Measurements from ENCODE around the gene ANAPC16.

DNA sequence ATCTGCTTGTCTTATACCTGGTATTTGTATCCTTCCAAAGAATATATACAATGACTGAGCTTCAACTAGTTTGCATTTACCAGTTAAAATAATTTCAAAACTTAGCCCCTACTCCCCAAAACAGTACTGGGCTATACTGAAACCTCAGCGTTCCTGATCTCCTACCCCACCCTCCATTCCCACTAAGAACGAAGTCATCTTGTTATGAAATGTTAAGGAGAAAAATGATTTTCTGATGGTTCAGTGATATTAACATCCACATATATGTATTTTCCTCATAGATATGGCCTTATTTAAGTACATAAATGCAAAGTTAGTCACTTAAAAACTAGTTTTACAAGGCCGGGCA is 28.9 kb upstream of the ANAPC16 start:
- TF ChIP-seq EZH2 (IDR thresholded peaks at IDR 0.05; ENCODE audit: insufficient read depth, poor library complexity, severe bottlenecking): no peak
- TF ChIP-seq EZH2phosphoT487 (IDR thresholded peaks at IDR 0.05; ENCODE audit: insufficient read depth, low read depth): no peak
